Left renal cortex interstitium (tissue), 4 donors: ENCODE measurements around the gene SLCO3A1. TPM values are rescaled to one million over a fixed set of nuclear protein-coding genes. Genes with fewer than 3 reads are reported as not detected.

Source experiments
- DNase-seq, 4 donors: peaks; one replicate each; pipeline ENCODE4 v3.0.0-alpha.2; 2013; ENCODE audit warnings: low read depth in 4 of 4, low spot score in 2 of 4, missing footprints in 1 of 4
- polyA plus RNA-seq, 4 donors: library from polyadenylated mRNA; unstranded; fragments of 120-200 nt; gene quantifications; one replicate each; pipeline ENCODE4 v1.2.1, GENCODE V29; 2013; ENCODE audit not compliant: insufficient read length in 4 of 4

Gene SLCO3A1
- polyA plus RNA-seq, 4 donors, result 7.8 to 14.4 (median 11.9) TPM

DNA sequence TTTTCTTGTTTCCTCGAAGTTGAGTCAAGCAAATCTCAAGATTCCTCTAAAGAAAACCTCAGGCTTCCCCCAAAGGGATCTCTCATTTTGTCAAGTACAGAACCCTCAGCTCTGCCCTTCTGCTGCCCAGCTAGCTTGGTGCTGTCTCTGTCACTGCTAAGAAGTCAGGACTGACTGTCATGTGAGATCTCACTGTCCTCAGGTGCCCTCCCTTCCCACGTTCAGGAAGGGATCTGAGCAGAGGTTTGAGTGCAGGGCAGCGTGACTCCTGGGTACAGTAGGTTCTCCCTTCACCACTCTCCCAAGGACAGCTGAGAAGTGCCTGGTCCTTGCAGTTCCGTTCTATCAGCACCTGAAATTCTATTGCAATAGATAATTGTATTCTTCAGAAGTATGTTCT is 229.7 kb downstream of the SLCO3A1 start:
- no peak for DNase-seq

DNA sequence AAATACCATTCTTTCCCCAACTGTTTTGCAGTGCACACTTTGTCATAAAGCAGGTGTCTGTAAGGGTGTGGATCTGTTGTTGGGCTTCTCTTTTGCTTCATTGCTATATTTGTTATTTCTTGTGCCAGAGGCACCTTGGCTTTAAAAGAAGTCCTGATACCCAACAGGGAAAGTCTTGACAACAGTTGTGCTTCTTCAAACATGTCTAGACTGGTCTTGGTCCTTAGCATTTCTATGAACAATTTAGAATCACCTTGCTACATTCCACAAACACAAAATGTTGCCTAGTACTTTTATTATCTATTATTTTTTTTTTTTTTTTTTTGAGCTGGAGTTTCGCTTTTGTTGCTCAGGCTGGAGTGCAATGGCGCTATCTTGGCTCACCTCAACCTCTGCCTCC is 233.7 kb downstream of the SLCO3A1 start:
- no peak for DNase-seq

DNA sequence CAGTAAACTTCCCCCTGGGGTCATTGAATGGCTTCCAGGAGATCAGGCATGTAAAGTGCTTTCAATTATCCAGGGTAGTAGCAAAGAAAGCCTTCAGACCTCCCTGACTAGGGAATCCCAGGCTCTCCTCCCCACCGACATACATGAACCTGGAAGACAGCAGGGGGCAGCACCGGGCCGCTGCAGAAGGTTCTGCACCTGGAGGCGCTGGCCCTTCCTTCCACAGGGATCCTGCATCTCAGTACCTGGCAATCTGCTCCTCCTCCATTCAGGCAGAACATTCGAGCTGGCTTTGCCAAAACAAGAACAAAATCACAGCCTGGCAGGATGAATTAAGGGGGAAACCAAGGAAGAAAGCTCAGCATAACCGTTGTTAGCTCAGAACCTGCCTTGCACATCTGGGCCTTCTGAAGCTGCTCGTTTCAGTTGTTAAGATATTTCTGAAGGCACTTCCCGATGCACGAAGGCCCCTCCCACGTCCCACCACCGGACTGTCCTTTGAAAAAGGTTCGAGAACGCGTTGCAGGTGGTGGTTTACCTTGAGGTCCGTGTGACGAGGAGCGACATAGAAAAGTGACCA is 237.7 kb downstream of the SLCO3A1 start:
- DNase-seq, result peak in 2 of 4 donors; percentile 26 to 48

DNA sequence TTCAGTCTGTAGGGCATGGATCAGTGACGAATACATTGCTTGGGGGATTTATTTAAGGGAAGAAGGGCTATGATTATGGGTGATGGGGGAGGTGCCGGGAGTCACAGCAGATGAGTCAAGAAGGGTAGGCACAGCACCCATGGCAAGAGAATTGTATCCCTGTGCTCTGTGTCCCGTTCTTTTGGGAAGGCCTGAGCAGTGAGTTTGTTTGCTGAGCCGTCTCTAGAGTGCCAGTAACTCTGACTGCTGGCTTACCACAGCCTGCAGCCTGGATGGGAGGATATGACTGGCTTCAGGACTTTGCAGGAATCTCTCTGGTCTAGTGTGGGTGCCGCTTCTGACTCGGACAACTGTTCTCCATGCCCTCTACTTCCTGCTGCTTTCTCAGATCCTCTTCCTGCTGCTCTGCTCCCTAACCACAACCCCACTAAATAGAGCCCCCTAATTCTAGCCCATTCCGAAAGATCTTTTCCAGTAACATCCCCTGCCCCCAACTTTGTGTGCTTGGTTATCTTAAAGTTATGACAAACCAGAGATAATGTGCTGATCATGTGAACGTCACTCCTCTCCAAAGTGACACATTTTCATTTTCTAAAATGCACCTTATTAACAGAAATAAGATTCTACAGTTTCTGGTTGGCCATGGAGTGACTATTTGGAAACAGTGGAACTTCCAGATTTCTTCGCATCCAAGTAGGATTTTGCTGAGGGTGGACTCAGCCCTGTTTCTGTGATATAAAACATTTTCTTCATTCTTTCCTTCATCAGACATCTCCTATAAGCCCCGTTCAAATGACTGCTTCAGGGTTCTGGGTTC is 239.0 kb downstream of the SLCO3A1 start:
- DNase-seq, result no peak

DNA sequence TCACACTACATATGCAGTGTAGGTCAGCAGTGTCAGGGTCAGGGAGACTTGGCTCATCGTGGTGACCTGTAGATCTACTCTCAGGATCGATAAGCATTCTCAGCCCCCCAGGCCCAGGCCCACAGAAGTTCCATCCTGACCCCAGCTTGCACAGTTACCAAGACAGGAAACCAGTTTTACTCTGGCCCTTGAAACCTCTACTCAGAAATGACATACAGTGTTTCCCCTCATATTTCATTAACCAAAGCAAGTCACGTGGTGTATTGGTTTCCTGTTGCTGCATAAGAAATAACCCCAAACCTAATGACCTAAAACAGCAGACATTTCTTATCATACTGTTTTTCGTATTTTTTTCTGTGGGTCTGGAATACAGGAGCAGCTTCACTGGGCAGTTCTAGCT is 242.2 kb downstream of the SLCO3A1 start:
- no peak for DNase-seq

DNA sequence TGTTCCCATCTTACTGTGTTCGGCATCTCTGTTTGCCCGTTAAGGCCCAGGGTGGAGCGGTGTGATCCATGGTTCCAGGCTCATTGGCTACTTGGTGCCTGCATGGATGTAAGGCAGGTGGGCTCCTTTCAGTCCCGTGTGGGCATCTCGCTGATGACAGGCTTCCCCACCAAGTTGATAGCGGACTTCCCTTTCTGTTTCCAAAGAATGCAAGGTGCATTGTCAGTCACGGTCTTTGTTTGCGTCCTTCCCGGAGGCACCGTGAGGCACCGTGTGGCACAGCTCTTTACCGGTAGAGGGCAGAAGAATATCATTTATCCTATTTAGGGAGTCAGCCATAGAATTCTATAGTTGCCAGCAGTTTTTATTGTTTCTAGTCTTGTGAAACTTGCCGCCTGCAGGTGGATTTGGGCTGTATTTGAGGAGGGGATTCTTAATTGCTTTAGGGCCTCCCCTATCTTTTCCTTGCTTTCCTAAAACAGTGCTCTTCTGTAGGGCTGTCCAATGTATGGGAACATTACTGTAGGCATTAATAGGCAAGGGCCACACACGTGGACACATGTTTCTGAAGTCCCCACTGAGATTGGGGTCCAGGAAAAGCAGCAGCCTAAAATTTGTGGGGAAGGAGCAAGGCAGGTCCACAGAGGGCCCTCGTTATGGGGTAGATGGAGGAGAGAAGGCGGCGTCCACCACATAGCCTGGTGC is 244.1 kb downstream of the SLCO3A1 start:
- DNase-seq, result peak in 2 of 4 donors; percentile 26 to 56

DNA sequence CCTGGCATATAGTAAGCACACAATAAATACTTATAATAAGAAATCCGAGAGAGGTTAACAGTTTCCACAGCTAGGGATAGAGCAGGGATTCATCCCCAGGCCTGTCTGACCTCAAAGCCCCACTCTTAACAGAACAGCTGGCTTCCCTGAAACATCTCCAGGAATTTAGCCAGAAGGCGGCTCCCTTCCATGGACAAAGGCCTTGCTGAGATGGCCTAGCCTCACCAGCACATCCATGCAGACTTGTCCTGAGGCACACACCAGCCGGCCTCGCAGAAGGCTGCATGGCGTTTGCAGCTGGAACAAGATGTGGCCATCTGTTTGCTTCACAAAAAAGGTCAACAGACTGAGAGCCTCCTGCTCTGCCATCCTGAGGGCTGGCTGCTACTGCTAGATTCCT is 245.4 kb downstream of the SLCO3A1 start:
- no peak for DNase-seq

DNA sequence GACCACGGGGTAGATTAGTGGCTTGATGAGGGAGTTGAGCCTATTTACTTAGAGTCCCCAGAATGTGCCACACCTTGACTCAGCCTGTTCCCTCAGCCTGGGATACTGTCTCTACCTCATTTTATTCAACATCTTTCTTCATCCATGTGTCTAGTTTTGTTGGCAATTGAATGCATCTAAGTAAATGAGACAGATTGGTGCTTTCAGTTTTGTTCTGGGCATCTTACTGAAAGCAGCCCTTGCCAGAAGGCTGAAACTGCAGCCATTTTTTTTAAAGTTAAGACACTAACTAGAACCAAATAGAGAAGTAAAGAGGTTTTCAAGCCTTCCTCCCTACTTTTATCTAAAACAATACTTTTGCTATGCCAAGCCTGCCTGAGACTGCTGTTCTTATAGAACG is 246.8 kb downstream of the SLCO3A1 start:
- no peak for DNase-seq

DNA sequence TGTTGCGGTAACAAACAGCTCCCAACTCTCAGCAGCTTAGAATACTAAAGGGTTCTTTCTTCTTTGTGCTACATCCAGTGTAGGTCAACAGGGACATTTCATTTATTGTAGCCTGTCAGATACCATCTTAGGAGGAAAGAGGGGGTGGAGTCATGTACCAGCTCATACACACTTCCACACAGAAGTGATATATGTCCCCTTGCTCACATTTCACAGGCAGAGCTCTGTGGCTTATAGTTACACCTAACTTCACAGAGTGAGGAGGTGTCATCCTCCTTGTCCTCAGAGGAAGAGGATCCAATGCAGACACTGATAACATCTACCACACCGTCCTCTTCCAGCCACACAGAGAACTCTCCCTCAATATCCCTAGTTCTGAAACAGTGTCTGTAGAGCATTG is 247.2 kb downstream of the SLCO3A1 start:
- DNase-seq, result no peak

DNA sequence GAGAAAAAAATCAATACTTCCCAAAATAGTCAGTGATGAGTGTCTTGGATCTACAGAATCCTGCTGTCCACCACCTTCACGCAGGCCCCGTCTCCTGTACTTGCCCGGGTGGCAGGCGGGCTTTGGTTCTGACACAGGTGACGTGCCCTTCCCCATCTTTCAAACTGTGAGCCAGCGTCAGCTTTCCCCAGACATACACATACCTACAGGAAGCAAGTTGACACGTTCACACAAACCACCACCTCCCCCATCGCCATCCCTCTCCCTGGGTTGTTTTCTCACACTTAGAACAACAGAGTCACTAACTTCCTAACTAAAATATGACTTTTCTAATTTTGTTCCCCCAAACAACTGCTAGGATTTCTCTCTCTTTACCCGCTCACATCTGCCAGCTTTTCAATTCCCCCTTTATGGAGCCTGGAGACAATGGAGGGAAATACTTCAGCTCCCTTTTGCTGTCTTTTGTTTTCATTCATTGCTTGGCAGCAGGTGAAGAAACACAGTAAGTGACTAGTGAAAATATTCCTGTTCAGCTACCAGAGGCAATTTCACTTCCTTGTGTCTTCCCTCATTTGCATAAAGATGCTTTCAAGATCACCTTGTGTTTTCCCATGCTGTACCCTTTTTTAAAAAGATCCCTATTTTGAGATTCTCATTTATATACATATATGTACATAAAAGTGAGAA is 248.3 kb downstream of the SLCO3A1 start:
- no peak for DNase-seq

DNA sequence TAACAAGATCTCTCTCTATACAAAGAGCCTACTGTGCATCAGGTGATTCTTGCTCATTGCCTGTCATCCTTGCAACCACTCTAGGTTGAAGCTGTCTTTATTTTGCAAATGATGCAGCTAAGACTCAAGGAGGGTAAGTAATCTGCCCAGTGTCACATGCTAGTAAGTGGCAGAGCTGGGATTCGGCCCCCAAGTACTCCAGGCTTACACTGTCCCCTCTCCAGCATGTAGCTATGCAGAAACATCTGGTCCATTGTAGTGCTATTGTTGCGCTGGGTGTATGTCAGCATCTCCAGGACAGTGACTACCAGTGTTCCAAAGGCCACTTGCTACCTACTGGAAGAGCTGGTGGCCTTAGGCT is 248.9 kb downstream of the SLCO3A1 start:
- DNase-seq, result no peak

DNA sequence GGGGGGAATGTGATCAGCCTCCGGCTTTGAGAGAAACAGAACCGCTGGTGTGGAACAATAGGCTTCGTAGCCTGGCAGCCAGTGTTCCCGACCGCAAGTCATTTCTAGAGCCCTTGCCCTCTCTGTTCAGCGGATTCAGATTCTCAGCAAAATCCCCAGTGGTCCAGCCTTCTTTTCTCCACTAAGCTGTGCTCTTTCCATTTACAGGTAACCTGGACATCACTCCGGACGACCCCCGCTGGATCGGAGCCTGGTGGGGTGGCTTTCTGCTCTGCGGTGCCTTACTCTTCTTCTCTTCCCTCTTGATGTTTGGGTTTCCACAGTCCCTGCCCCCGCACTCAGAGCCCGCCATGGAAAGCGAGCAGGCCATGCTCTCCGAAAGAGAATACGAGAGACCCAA is 250.6 kb downstream of the SLCO3A1 start:
- DNase-seq, result no peak

DNA sequence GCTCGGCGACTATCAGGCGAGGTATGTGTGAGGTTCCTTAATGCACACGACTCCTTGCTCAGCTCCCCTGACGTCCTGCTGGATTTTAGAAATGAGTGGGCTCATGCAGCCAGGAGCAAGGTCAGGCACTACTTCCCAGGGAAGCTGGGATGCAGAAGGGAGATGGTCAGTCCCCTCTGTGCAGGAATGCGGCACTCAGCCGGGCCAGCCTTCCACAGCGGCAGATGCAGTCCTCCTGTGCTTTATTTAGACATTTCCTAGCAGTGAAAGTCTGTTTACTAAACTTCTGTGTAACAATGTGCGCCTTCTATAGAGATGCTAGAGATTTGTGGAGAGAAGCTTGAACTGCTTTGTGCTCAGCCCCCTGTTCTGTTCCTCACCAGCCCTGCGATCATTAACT is 252.1 kb downstream of the SLCO3A1 start:
- no peak for DNase-seq

DNA sequence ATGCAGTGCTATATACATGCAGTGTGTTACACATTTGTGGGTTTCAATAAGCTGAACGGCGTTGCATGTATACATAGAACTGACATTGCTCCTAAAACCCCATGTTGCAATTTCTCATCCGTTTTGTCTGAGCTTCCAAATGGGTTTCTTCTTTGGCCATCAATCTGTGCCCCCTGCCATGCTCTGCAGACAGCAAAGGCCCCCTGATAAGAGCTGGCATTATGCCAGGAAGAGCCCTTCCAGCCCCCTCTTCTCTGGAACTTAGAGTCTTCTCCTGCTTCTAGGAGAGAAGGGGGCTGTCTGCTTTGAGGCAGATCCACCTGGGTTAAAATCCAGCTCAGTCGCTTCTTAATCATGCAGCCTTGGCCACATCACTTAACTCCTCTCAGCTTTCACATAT is 254.0 kb downstream of the SLCO3A1 start:
- DNase-seq, result no peak

DNA sequence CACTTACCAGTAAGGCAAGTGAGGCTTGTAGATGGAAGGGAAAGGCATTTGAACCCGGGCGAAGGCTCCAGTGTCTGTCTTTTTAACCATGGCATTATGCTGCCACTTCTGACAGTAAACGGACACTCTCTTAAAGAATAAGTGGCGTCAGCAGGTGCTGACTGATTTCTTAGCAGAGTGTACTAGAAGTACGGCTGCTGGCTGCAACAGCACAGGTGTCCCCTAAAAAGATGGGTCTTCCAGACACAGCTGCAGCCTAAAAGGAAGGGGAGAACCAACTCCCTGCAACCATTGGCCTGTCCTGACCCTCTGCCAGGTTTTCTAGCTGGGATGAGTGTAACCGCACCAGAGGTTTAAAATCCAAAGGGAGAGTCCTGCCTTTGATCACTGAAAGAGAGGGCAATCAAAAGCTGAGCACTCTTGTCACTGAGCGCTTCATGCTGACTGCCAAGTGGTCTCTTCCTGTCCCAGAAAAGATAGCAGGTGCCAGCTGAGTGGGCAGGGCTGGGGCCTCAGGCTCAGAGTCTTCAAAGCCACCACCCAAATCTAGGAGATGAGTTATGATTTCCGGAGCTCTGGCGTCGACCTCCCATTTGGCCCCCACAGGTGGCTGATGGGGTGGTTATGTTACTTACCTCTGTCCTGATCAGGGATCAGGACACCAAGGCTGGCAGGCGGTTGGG is 255.8 kb downstream of the SLCO3A1 start:
- no peak for DNase-seq

DNA sequence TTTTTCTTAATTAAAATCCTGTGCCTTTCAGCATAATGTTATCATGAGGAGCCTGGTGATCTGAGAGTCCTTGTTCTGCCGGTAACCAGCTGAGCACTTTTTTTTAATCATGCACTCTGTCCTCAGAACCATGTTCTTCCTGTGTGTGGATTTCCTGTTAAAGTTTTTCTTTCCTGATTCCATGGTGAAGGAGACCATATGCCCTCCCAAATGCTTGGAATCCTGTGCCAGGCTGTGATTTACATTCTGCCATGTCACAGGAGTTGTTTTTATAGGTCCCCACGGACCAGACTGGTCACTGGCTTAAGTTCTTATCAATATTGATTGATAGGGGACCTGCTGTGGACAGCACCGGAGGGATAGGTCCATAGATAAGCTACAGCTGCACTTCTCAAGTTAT is 257.8 kb downstream of the SLCO3A1 start:
- DNase-seq, result no peak

DNA sequence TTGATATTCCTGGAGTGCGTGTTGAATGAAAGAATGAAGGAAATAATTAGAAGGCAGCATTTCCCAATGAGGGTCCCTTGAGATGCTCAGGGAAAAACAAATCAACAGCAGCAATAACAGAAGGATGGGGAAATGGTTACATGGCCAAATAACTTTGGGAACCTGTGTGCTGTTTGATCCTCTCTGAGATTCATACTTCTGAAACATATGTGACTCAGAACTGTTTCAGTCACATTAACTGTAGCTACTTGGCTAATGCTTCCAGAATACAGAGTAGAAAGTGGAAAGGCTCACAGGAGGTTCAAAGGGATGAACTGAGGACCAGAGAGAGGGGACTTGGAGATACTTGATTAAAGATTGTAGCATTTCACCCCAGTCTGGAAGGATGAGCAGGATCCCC is 258.2 kb downstream of the SLCO3A1 start:
- no peak for DNase-seq

DNA sequence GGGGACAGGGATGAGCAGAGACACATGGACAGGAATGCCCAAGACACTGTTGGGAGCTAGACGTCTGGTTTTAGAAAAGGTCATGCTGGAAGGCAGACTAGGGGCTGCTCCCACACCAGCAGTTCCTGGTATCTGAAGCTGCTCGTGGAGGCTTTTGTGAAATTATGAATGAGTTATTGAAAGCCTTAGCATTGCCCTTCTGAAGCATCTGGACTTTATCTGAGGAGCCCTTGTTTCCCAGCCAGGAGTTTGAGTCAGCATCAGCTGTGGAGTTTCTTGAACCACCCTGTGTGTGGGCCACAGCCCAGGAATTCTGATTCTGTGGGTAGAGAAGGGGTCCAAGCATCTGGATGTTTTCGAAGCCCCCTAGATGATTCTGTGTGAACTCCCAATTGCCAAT is 258.7 kb downstream of the SLCO3A1 start:
- no peak for DNase-seq

DNA sequence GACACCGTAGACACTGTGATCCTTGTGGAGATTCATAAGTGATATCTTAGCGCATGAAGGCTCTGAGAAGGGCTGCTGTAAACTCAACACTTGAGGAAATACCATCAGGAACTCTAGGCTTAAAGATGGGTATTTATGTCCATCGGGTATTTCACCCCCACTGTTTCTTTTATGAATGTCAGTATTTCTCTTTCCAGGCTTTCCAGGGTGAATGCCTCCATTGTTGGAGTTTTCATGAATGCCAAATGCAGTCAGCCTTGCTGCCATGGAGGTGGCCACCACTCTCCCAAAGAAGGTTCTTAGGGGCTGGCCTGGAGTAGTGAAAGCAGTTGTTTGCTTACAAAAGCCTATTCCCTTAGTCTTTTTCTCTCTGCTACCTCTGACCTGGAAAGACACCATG is 259.2 kb downstream of the SLCO3A1 start:
- no peak for DNase-seq

DNA sequence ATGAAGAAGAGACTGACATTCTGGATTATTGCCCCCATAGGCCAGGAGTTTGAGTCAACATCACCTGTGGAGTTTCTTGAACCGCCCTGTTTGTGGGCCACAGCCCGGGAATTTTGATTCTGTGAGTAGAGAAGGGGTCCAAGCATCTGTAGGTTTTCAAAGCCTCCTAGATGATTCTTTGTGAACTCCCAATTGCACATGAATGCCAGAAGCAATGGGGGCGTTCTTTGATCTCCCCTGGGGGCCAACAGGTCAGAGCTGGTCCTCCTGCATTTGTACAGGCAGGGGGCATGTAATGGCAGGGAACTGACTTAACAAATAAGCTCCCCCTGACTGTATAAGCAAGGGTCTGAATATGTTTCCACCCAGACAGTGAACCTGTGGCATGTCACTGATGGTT is 260.3 kb downstream of the SLCO3A1 start:
- no peak for DNase-seq

DNA sequence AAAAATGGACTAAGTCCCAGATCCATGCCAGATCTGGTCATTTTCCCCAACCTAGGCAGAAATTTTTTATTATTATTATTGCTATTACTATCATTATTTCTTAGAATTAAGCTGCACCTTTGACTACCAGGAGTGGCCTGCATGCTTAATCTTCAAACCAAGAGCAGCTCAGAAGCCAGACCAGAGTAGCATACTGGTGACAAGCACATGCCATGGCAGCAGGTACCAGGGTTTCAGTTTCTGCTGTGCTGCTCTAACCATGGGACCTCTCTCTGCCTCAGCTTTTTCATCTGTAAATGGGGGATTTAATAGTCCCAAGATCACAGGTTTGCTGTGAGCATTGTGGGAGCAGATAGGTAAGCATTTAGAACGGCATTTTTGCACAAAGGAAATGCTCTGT is 262.3 kb downstream of the SLCO3A1 start:
- no peak for DNase-seq
